Activated effector memory CD4-positive, alpha-beta T cell treated with anti-CD3 and anti-CD28 coated beads, Interleukin-2, amount 50 U/mL, for 16 hours (primary cell): ENCODE measurements around the gene TTLL7.
A peak's percentile ranks its signal among the peaks of the same experiment; 100 is the strongest.
"Not testable (repeated sequence)": the region's sequence is repeated elsewhere in the genome, so short reads cannot be mapped to it uniquely, and the experiment has no call there.

Experiments used
- DNase-seq: peaks from one replicate; pipeline ENCODE4 v3.0.0-alpha.2; 2020

TTLL7 gene

GRCh38 chr1:83927701-83928100 is 71.2 kb downstream of the TTLL7 start:
- no peak for DNase-seq

- DNase-seq, result no peak
Observed at GRCh38 chr1:83927061-83927460, 71.9 kb downstream of the TTLL7 start.

GRCh38 chr1:83923553-83923952 is 75.4 kb downstream of the TTLL7 start:
- no peak for DNase-seq

GRCh38 chr1:83922431-83922830 is 76.5 kb downstream of the TTLL7 start:
- DNase-seq, result no peak

- DNase-seq, result no peak
Observed at GRCh38 chr1:83920320-83920719, 78.6 kb downstream of the TTLL7 start.

- no peak for DNase-seq
Observed at GRCh38 chr1:83919872-83920271, 79.1 kb downstream of the TTLL7 start.

GRCh38 chr1:83918688-83919285 is 80.1 kb downstream of the TTLL7 start:
- DNase-seq, result no peak

GRCh38 chr1:83917959-83918358 is 81.0 kb downstream of the TTLL7 start:
- no peak for DNase-seq

GRCh38 chr1:83916094-83916493 is 82.8 kb downstream of the TTLL7 start:
- not testable (repeated sequence) for DNase-seq

GRCh38 chr1:83912876-83913275 is 86.1 kb downstream of the TTLL7 start:
- no peak for DNase-seq

GRCh38 chr1:83910461-83910860 is 88.5 kb downstream of the TTLL7 start:
- DNase-seq, result no peak

- no peak for DNase-seq
Observed at GRCh38 chr1:83909687-83910086, 89.2 kb downstream of the TTLL7 start.

- no peak for DNase-seq
Observed at GRCh38 chr1:83905315-83905907, 93.5 kb downstream of the TTLL7 start.

- DNase-seq, result no peak
Observed at GRCh38 chr1:83901547-83902155, 97.3 kb downstream of the TTLL7 start.

- no peak for DNase-seq
Observed at GRCh38 chr1:83900524-83900923, 98.4 kb downstream of the TTLL7 start.

GRCh38 chr1:83897516-83897915 is 101.4 kb downstream of the TTLL7 start:
- DNase-seq, result no peak

GRCh38 chr1:83896299-83896698 is 102.6 kb downstream of the TTLL7 start:
- no peak for DNase-seq

GRCh38 chr1:83889707-83890106 is 109.2 kb downstream of the TTLL7 start:
- DNase-seq, result no peak

- DNase-seq, result no peak
Observed at GRCh38 chr1:83887483-83887882, 111.4 kb downstream of the TTLL7 start.

GRCh38 chr1:83883979-83884378 is 115.0 kb downstream of the TTLL7 start:
- DNase-seq, result no peak

GRCh38 chr1:83882906-83883305 is 116.0 kb downstream of the TTLL7 start:
- DNase-seq, result no peak

GRCh38 chr1:83872515-83872914 is 126.4 kb downstream of the TTLL7 start:
- DNase-seq, result no peak

GRCh38 chr1:83864991-83865390 is 133.9 kb downstream of the TTLL7 start:
- DNase-seq, result no peak

GRCh38 chr1:83860490-83861221 is 138.3 kb downstream of the TTLL7 start:
- DNase-seq, result peak; percentile 89
